Loucy (cell line): ENCODE data around the gene ODAD3.

Experiments
- H2AFZ ChIP-seq: fragments of 200-600 bp; sonication (generic); 2 replicates; pipeline ENCODE4 v1.6.0; 2016; ENCODE audit warnings: antibody characterized with exemption, mild to moderate bottlenecking, low read length, moderate library complexity
- H3F3A ChIP-seq: fragments of 200-600 bp; 2 replicates; pipeline ENCODE4 v1.6.0; 2016; ENCODE audit warnings: antibody characterized with exemption, low read depth, mild to moderate bottlenecking
- H3K27me3 ChIP-seq: fragments of 200-600 bp; sonication (generic); 2 replicates; pipeline ENCODE4 v1.6.1; 2014; ENCODE audit warnings: low read length, mild to moderate bottlenecking; ENCODE audit not compliant: insufficient read depth, poor library complexity, severe bottlenecking
- H3K36me3 ChIP-seq: fragments of 200-600 bp; sonication (generic); 2 replicates; pipeline ENCODE4 v1.6.1; 2016; ENCODE audit warnings: low read length; ENCODE audit not compliant: insufficient read depth
- H3K4me1 ChIP-seq: fragments of 200-600 bp; sonication (generic); 2 replicates; pipeline ENCODE4 v1.5.1; 2014; ENCODE audit warnings: low read length, mild to moderate bottlenecking; ENCODE audit not compliant: insufficient read depth, poor library complexity, severe bottlenecking
- H3K4me2 ChIP-seq: fragments of 200-600 bp; sonication (generic); 2 replicates; pipeline ENCODE4 v1.6.0; 2014; ENCODE audit warnings: antibody characterized with exemption, low read length, low read depth, mild to moderate bottlenecking; ENCODE audit not compliant: poor library complexity, severe bottlenecking
- H3K4me3 ChIP-seq: fragments of 200-600 bp; sonication (generic); 2 replicates; pipeline ENCODE4 v1.5.1; 2014; ENCODE audit warnings: low read length, mild to moderate bottlenecking, mixed read lengths; ENCODE audit not compliant: poor library complexity, severe bottlenecking
- H3K79me2 ChIP-seq: fragments of 200-600 bp; sonication (generic); 2 replicates; pipeline ENCODE4 v1.6.1; 2014; ENCODE audit warnings: low read length; ENCODE audit not compliant: insufficient read depth
- H3K9ac ChIP-seq: fragments of 200-600 bp; sonication (generic); 2 replicates; pipeline ENCODE4 v1.6.0; 2014; ENCODE audit warnings: mild to moderate bottlenecking, low read depth, low read length, moderate library complexity; ENCODE audit not compliant: poor library complexity, severe bottlenecking
- H3K9me2 ChIP-seq: fragments of 200-600 bp; sonication (generic); replicated peaks from 2 replicates; pipeline ENCODE4 v1.6.1; 2016; ENCODE audit warnings: low read depth, low read length, mixed read lengths
- H3K9me3 ChIP-seq: fragments of 200-600 bp; sonication (generic); 2 replicates; pipeline ENCODE4 v1.6.1; 2014; ENCODE audit warnings: mild to moderate bottlenecking, antibody characterized with exemption, low read length, low read depth; ENCODE audit not compliant: insufficient read depth
- H4K20me1 ChIP-seq: fragments of 200-600 bp; sonication (generic); 2 replicates; pipeline ENCODE4 v1.6.0; 2014; ENCODE audit warnings: antibody characterized with exemption, low read length, mild to moderate bottlenecking; ENCODE audit not compliant: insufficient read depth, poor library complexity, severe bottlenecking
- EZH2phosphoT487 ChIP-seq: fragments of 200-600 bp; IDR thresholded peaks from 2 replicates; pipeline ENCODE4 v1.6.1; 2018; ENCODE audit warnings: antibody characterized with exemption, mild to moderate bottlenecking, moderate library complexity, borderline replicate concordance
- TF ChIP-seq, protein P1 (sequence below): fragments of 200-600 bp; sonication (generic); conservative IDR thresholded peaks from 2 replicates; pipeline ENCODE4 v1.5.1; 2014; ENCODE audit warnings: mild to moderate bottlenecking, antibody characterized with exemption, low read length

The ODAD3 gene

DNA sequence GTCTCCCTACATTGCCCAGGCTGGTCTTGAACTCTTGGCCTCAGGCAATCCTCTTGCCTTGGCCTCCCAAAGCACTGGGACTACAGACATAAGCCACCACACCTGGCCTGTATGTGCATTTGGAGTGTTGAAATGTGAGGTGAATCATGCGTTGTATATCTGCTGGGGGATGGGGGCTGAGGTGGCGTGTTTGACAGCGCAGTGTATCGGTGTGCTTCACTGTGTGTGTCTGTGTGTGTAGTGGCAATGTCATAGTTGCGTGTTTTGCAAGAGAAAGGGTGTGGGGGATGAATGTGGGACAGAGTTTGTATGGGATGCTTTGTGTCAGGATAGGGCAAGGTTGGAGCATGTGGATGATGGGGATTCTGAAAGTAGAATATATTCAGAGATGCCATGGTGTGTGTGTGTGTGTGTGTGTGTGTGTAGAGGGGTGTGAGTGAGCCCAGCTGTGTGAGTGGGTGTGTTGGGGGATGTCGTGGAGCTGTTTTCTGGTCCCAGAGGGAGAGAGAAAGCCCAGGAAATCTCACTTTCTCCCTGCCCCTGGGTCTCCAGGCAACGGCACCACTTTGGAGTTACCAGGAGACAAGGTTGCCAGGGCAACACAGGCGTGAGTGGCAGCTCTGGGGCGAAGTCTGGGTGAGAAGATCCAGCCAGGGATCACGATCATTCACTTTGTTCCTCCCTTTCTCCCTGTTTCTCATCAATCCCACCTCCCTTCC lies 61.6 kb downstream of the ODAD3 start:
- Histone ChIP-seq H3K79me2 (peaks cover 20% of the 10 kb centered on the region; the same call in 1 of the 2 replicates), H2AFZ (no peak overlapping the region), H3K9me2 (no peaks in the 10 kb centered on the region), H3K4me3 (peak overlapping the region; percentile 90), H3K4me1 (peaks cover 33% of the 10 kb centered on the region), H3K9me3 (no peaks in the 10 kb centered on the region), H3K4me2 (peak overlapping the region; percentile 77), H3K36me3 (no peaks in the 10 kb centered on the region), H3F3A (no peaks in the 10 kb centered on the region), H3K9ac (peak overlapping the region; percentile 93), H3K27me3 (no peaks in the 10 kb centered on the region), H4K20me1 (peaks cover 5% of the 10 kb centered on the region)
- TF ChIP-seq, protein P1, sequence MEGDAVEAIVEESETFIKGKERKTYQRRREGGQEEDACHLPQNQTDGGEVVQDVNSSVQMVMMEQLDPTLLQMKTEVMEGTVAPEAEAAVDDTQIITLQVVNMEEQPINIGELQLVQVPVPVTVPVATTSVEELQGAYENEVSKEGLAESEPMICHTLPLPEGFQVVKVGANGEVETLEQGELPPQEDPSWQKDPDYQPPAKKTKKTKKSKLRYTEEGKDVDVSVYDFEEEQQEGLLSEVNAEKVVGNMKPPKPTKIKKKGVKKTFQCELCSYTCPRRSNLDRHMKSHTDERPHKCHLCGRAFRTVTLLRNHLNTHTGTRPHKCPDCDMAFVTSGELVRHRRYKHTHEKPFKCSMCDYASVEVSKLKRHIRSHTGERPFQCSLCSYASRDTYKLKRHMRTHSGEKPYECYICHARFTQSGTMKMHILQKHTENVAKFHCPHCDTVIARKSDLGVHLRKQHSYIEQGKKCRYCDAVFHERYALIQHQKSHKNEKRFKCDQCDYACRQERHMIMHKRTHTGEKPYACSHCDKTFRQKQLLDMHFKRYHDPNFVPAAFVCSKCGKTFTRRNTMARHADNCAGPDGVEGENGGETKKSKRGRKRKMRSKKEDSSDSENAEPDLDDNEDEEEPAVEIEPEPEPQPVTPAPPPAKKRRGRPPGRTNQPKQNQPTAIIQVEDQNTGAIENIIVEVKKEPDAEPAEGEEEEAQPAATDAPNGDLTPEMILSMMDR: no peak
- no peak for TF ChIP-seq EZH2phosphoT487

DNA sequence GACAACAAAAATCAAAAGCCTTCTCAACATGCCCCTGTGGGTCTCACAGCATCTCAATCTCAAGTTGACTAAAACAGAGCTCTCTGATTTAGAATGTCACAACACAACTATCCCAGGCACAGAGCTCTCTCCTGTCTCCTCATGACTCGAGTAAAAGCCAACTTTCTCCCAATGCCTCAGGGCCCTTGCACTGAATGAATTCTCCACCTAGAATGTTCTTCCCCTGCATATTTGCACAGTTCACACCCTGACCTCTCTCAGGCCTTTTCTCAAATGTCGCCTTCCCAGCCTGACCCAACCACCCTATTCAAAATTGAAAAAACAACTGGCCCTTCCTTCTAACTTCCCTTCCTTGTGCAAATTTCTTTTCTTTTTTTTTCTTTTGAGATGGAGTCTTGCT lies 64.2 kb downstream of the ODAD3 start:
- H2AFZ ChIP-seq: no peak overlapping the region
- H3K36me3 ChIP-seq: no peaks in the 10 kb centered on the region
- peaks cover 5% of the 10 kb centered on the region for H4K20me1 ChIP-seq
- TF ChIP-seq EZH2phosphoT487: no peak
- TF ChIP-seq, protein P1: no peak
- no peak overlapping the region for H3K4me2 ChIP-seq
- H3F3A ChIP-seq: no peaks in the 10 kb centered on the region
- H3K9me3 ChIP-seq: no peaks in the 10 kb centered on the region
- H3K9me2 ChIP-seq: no peaks in the 10 kb centered on the region
- H3K79me2 ChIP-seq: peaks cover 8% of the 10 kb centered on the region; the same call in 1 of the 2 replicates
- H3K27me3 ChIP-seq: no peaks in the 10 kb centered on the region
- H3K4me1 ChIP-seq: peaks cover 11% of the 10 kb centered on the region
- no peak overlapping the region for H3K9ac ChIP-seq
- H3K4me3 ChIP-seq: no peak overlapping the region
